DMS79 (cell line): ENCODE results near the gene TRIM69.
"Not testable (repeated sequence)": the region's sequence is repeated elsewhere in the genome, so short reads cannot be mapped to it uniquely, and the experiment has no call there.

ENCODE experiments used
- DNase-seq: peaks from one replicate; lab custom pipeline; 2025; lab: John Stamatoyannopoulos, UW

The TRIM69 gene

GRCh38 chr15:44716983-44717602, 19.2 kb upstream of the TRIM69 start:
- DNase-seq = no peak

GRCh38 chr15:44718180-44718926, 18.0 kb upstream of the TRIM69 start:
- DNase-seq = no peak

GRCh38 chr15:44718927-44719292, 17.4 kb upstream of the TRIM69 start:
- DNase-seq = no peak

GRCh38 chr15:44719293-44719999, 16.9 kb upstream of the TRIM69 start:
- no peak for DNase-seq

- DNase-seq = not testable (repeated sequence)
Observed at GRCh38 chr15:44720000-44720435, 16.3 kb upstream of the TRIM69 start.

GRCh38 chr15:44720460-44721176, 15.7 kb upstream of the TRIM69 start:
- DNase-seq = no peak

- no peak for DNase-seq
Observed at GRCh38 chr15:44722011-44722410, 14.3 kb upstream of the TRIM69 start.

GRCh38 chr15:44726136-44726535, 10.2 kb upstream of the TRIM69 start:
- peak; percentile 4 for DNase-seq

GRCh38 chr15:44726568-44727484, 9.5 kb upstream of the TRIM69 start:
- no peak for DNase-seq

- DNase-seq = no peak
Observed at GRCh38 chr15:44727485-44728231, 8.7 kb upstream of the TRIM69 start.

GRCh38 chr15:44728232-44728575, 8.1 kb upstream of the TRIM69 start:
- not testable (repeated sequence) for DNase-seq

- peak; percentile 85 for DNase-seq
Observed at GRCh38 chr15:44728576-44729407, 7.5 kb upstream of the TRIM69 start.

GRCh38 chr15:44729408-44730127, 6.8 kb upstream of the TRIM69 start:
- peak; percentile 21 for DNase-seq

- DNase-seq = no peak
Observed at GRCh38 chr15:44734839-44735481, 1.4 kb upstream of the TRIM69 start.

GRCh38 chr15:44735482-44736180, 697 bp upstream of the TRIM69 start:
- no peak for DNase-seq

GRCh38 chr15:44738340-44738984, 2.1 kb downstream of the TRIM69 start:
- DNase-seq = no peak

GRCh38 chr15:44739222-44739847, 3.0 kb downstream of the TRIM69 start:
- not testable (repeated sequence) for DNase-seq
